NB4 (cell line): ENCODE data around the gene POU2F2.
A peak's percentile ranks its signal among the peaks of the same experiment; 100 is the strongest.

Experiments
- DNase-seq: peaks from one replicate; pipeline ENCODE4 v3.0.0; 2010; ENCODE audit warnings: low read depth
- H3K4me3 ChIP-seq: one replicate; pipeline ENCODE4 v1.5.1; 2011; ENCODE audit warnings: mild to moderate bottlenecking, low read depth, low read length, moderate library complexity
- CTCF ChIP-seq: IDR thresholded peaks from one replicate; pipeline ENCODE4 v1.5.1; 2012; ENCODE audit warnings: low read depth, low read length
- MAX ChIP-seq: IDR thresholded peaks from 2 replicates; pipeline ENCODE4 v1.6.1; 2011; ENCODE audit warnings: low read depth, low read length
- MYC ChIP-seq: IDR thresholded peaks from 2 replicates; pipeline ENCODE4 v1.6.1; 2011; ENCODE audit warnings: low read depth, low read length
- POLR2A ChIP-seq: IDR thresholded peaks from 2 replicates; pipeline ENCODE4 v1.6.1; 2011; ENCODE audit warnings: mild to moderate bottlenecking; ENCODE audit not compliant: insufficient read length; ENCODE audit errors: extremely low read depth

The POU2F2 gene

GRCh38 chr19:42132030-42132628 lies at the start of gene POU2F2:
Gene POU2F2, minus strand, starts transcription at chr19:42132446. Its CDS starts 35 bp downstream, at chr19:42132411.
- DNase-seq, result peak; percentile 67
- TF ChIP-seq MYC, result no peak
- TF ChIP-seq POLR2A, result no peak
- TF ChIP-seq CTCF, result no peak
- TF ChIP-seq MAX, result no peak
- H3K4me3 ChIP-seq, result peak within 1 kb of the TSS; percentile 28

GRCh38 chr19:42178791-42179674 lies 46.8 kb upstream of the POU2F2 start:
- no peak for TF ChIP-seq MYC
- peak; percentile 51 for TF ChIP-seq CTCF
- no peak for DNase-seq
- H3K4me3 ChIP-seq, result no peak overlapping the region

GRCh38 chr19:42177686-42178019 lies 45.4 kb upstream of the POU2F2 start:
- H3K4me3 ChIP-seq, result no peak overlapping the region
- TF ChIP-seq MYC, result no peak
- no peak for TF ChIP-seq POLR2A
- TF ChIP-seq CTCF, result no peak
- no peak for TF ChIP-seq MAX
- DNase-seq, result no peak

- TF ChIP-seq MAX, result no peak
- TF ChIP-seq CTCF, result no peak
- TF ChIP-seq POLR2A, result no peak
- TF ChIP-seq MYC, result no peak
- H3K4me3 ChIP-seq, result no peak overlapping the region
- DNase-seq, result peak; percentile 83
Observed at GRCh38 chr19:42176990-42177685, 44.9 kb upstream of the POU2F2 start.

GRCh38 chr19:42176649-42176989 lies 44.4 kb upstream of the POU2F2 start:
- no peak overlapping the region for H3K4me3 ChIP-seq
- no peak for DNase-seq
- TF ChIP-seq MAX (no peak), MYC (no peak), CTCF (no peak), POLR2A (no peak)
